Measurements from ENCODE around the gene HCFC2. TPM values are rescaled to one million over a fixed set of nuclear protein-coding genes. Genes with fewer than 3 reads are reported as not detected.
"Not testable (repeated sequence)": the region's sequence is repeated elsewhere in the genome, so short reads cannot be mapped to it uniquely, and the experiment has no call there.

Gene HCFC2
- 1 to 10 TPM; 5.0 to 8.4 (median 6.6) TPM for polyA plus RNA-seq
- long read RNA-seq, donor 1, partial matches to known transcripts, result 22 of 54 reads
- long read RNA-seq, donor 1, other reads (novel, unspliced or antisense), result 31 of 54 reads
- long read RNA-seq, donor 2, full-length matches to known transcripts, result 1 of 1 reads
- long read RNA-seq, donor 2, partial matches to known transcripts, result 0 of 1 reads
- long read RNA-seq, donor 2, other reads (novel, unspliced or antisense), result 0 of 1 reads
- long read RNA-seq, donor 3, result 0 reads
- long read RNA-seq, donor 4, result 0 reads
- long read RNA-seq, donor 5, result 0 reads
- long read RNA-seq, donor 6, result 0 reads
- long read RNA-seq, donor 7, result 0 reads
- long read RNA-seq, donor 8, result 0 reads
- long read RNA-seq, donor 9, result 0 reads
- long read RNA-seq, donor 10, full-length matches to known transcripts, result 2 of 7 reads
- long read RNA-seq, donor 10, partial matches to known transcripts, result 5 of 7 reads
- long read RNA-seq, donor 10, other reads (novel, unspliced or antisense), result 0 of 7 reads

- H3K4me3 ChIP-seq (ENCODE audit: low read depth in 1 of 3, low read length in 3 of 3), result peak within 1 kb of the TSS; percentile 86 to 92 (median 88)
- peaks cover 2 to 10% (median 8%) of the 10 kb centered on the region in 3 donors for H3K4me1 ChIP-seq (ENCODE audit: control insufficient read depth in 3 of 3, insufficient read depth in 2 of 3, low read depth in 1 of 3, low read length in 2 of 3)
- peaks cover 0 to 7% (median 0%) of the 10 kb centered on the region in 3 donors for H3K27me3 ChIP-seq (ENCODE audit: control insufficient read depth in 3 of 3, insufficient read depth in 3 of 3, low read length in 3 of 3)
- FAIRE-seq (no peak), DNase-seq (peak; percentile 90 to 97)
- peaks cover 0 to 9% (median 2%) of the 10 kb centered on the region in 3 donors for H3K36me3 ChIP-seq (ENCODE audit: control insufficient read depth in 3 of 3, insufficient read depth in 2 of 3, low read depth in 1 of 3, low read length in 3 of 3)
- no peaks in the 10 kb centered on the region for H3K9me3 ChIP-seq (ENCODE audit: control insufficient read depth in 2 of 2, insufficient read depth in 1 of 2, low read depth in 1 of 2, low read length in 1 of 2)
- H3K27ac ChIP-seq (ENCODE audit: low read depth in 1 of 3, low read length in 2 of 3), result peak within 1 kb of the TSS; percentile 61 to 84 (median 83)
- 0 to 1% (median 0%) methylated on average over 63 to 74 of the region's 74 CpGs for whole genome bisulfite sequencing, 3 donors
These were observed at the start of gene HCFC2 for GRCh38 chr12:104064031-104064841. TSS of gene HCFC2 (plus strand) at chr12:104064531. CDS start at chr12:104064561, 30 bp downstream.

- H3K9me3 ChIP-seq (ENCODE audit: control insufficient read depth in 2 of 2, insufficient read depth in 1 of 2, low read depth in 1 of 2, low read length in 1 of 2); H3K27me3 ChIP-seq (ENCODE audit: control insufficient read depth in 3 of 3, insufficient read depth in 3 of 3, low read length in 3 of 3); H3K27ac ChIP-seq (ENCODE audit: low read depth in 1 of 3, low read length in 2 of 3); FAIRE-seq; H3K4me1 ChIP-seq (ENCODE audit: control insufficient read depth in 3 of 3, insufficient read depth in 2 of 3, low read depth in 1 of 3, low read length in 2 of 3); H3K4me3 ChIP-seq (ENCODE audit: low read depth in 1 of 3, low read length in 3 of 3); H3K36me3 ChIP-seq (ENCODE audit: control insufficient read depth in 3 of 3, insufficient read depth in 2 of 3, low read depth in 1 of 3, low read length in 3 of 3); DNase-seq: not testable (repeated sequence)
- WGBS, 3 donors, result 82 to 92% (median 84%) methylated on average over 1 of the region's 1 CpG
These were observed 42.5 kb upstream of the HCFC2 start for GRCh38 chr12:104021862-104022261.

GRCh38 chr12:104022786-104023185 lies 41.5 kb upstream of the HCFC2 start:
- Histone ChIP-seq H3K36me3 (ENCODE audit: control insufficient read depth in 3 of 3, insufficient read depth in 2 of 3, low read depth in 1 of 3, low read length in 3 of 3) (no peaks in the 10 kb centered on the region), H3K27ac (ENCODE audit: low read depth in 1 of 3, low read length in 2 of 3) (no peak overlapping the region), H3K4me3 (ENCODE audit: low read depth in 1 of 3, low read length in 3 of 3) (no peak overlapping the region), H3K9me3 (ENCODE audit: control insufficient read depth in 2 of 2, insufficient read depth in 1 of 2, low read depth in 1 of 2, low read length in 1 of 2) (peaks cover 0 to 4% of the 10 kb centered on the region in 2 donors), H3K4me1 (ENCODE audit: control insufficient read depth in 3 of 3, insufficient read depth in 2 of 3, low read depth in 1 of 3, low read length in 2 of 3) (no peaks in the 10 kb centered on the region), H3K27me3 (ENCODE audit: control insufficient read depth in 3 of 3, insufficient read depth in 3 of 3, low read length in 3 of 3) (peaks cover 0 to 6% (median 2%) of the 10 kb centered on the region in 3 donors)
- DNase-seq, result no peak
- 65 to 77% (median 72%) methylated on average over 3 of the region's 3 CpGs for WGBS, 3 donors
- FAIRE-seq, result no peak

GRCh38 chr12:104023710-104024109 lies 40.6 kb upstream of the HCFC2 start:
- FAIRE-seq (no peak), DNase-seq (no peak)
- peaks cover 0 to 4% of the 10 kb centered on the region in 2 donors for H3K9me3 ChIP-seq (ENCODE audit: control insufficient read depth in 2 of 2, insufficient read depth in 1 of 2, low read depth in 1 of 2, low read length in 1 of 2)
- no peak overlapping the region for H3K27ac ChIP-seq (ENCODE audit: low read depth in 1 of 3, low read length in 2 of 3)
- no peak overlapping the region for H3K4me3 ChIP-seq (ENCODE audit: low read depth in 1 of 3, low read length in 3 of 3)
- WGBS, 3 donors, result 45 to 70% (median 65%) methylated on average over 2 of the region's 2 CpGs
- H3K36me3 ChIP-seq (ENCODE audit: control insufficient read depth in 3 of 3, insufficient read depth in 2 of 3, low read depth in 1 of 3, low read length in 3 of 3), result no peaks in the 10 kb centered on the region
- no peaks in the 10 kb centered on the region for H3K4me1 ChIP-seq (ENCODE audit: control insufficient read depth in 3 of 3, insufficient read depth in 2 of 3, low read depth in 1 of 3, low read length in 2 of 3)
- peaks cover 0 to 6% (median 2%) of the 10 kb centered on the region in 3 donors for H3K27me3 ChIP-seq (ENCODE audit: control insufficient read depth in 3 of 3, insufficient read depth in 3 of 3, low read length in 3 of 3)

GRCh38 chr12:104024348-104024747 lies 40.0 kb upstream of the HCFC2 start:
- FAIRE-seq (no peak), DNase-seq (no peak)
- H3K27me3 ChIP-seq (ENCODE audit: control insufficient read depth in 3 of 3, insufficient read depth in 3 of 3, low read length in 3 of 3), result peaks cover 0 to 6% (median 2%) of the 10 kb centered on the region in 3 donors
- H3K4me1 ChIP-seq (ENCODE audit: control insufficient read depth in 3 of 3, insufficient read depth in 2 of 3, low read depth in 1 of 3, low read length in 2 of 3), result no peaks in the 10 kb centered on the region
- 88 to 93% (median 91%) methylated on average over 6 of the region's 6 CpGs for WGBS, 3 donors
- H3K4me3 ChIP-seq (ENCODE audit: low read depth in 1 of 3, low read length in 3 of 3), result no peak overlapping the region
- peaks cover 0 to 4% of the 10 kb centered on the region in 2 donors for H3K9me3 ChIP-seq (ENCODE audit: control insufficient read depth in 2 of 2, insufficient read depth in 1 of 2, low read depth in 1 of 2, low read length in 1 of 2)
- H3K27ac ChIP-seq (ENCODE audit: low read depth in 1 of 3, low read length in 2 of 3), result no peak overlapping the region
- H3K36me3 ChIP-seq (ENCODE audit: control insufficient read depth in 3 of 3, insufficient read depth in 2 of 3, low read depth in 1 of 3, low read length in 3 of 3), result no peaks in the 10 kb centered on the region

- DNase-seq (no peak), FAIRE-seq (no peak)
- H3K36me3 ChIP-seq (ENCODE audit: control insufficient read depth in 3 of 3, insufficient read depth in 2 of 3, low read depth in 1 of 3, low read length in 3 of 3), result no peaks in the 10 kb centered on the region
- 90 to 95% (median 92%) methylated on average over 2 of the region's 2 CpGs for WGBS, 3 donors
- no peak overlapping the region for H3K4me3 ChIP-seq (ENCODE audit: low read depth in 1 of 3, low read length in 3 of 3)
- peaks cover 0 to 4% of the 10 kb centered on the region in 2 donors for H3K9me3 ChIP-seq (ENCODE audit: control insufficient read depth in 2 of 2, insufficient read depth in 1 of 2, low read depth in 1 of 2, low read length in 1 of 2)
- H3K27me3 ChIP-seq (ENCODE audit: control insufficient read depth in 3 of 3, insufficient read depth in 3 of 3, low read length in 3 of 3), result peaks cover 0 to 6% (median 2%) of the 10 kb centered on the region in 3 donors
- no peak overlapping the region for H3K27ac ChIP-seq (ENCODE audit: low read depth in 1 of 3, low read length in 2 of 3)
- H3K4me1 ChIP-seq (ENCODE audit: control insufficient read depth in 3 of 3, insufficient read depth in 2 of 3, low read depth in 1 of 3, low read length in 2 of 3), result no peaks in the 10 kb centered on the region
These were observed 38.6 kb upstream of the HCFC2 start for GRCh38 chr12:104025771-104026170.

- H3K4me1 ChIP-seq (ENCODE audit: control insufficient read depth in 3 of 3, insufficient read depth in 2 of 3, low read depth in 1 of 3, low read length in 2 of 3), result no peaks in the 10 kb centered on the region
- peaks cover 0 to 4% of the 10 kb centered on the region in 2 donors for H3K9me3 ChIP-seq (ENCODE audit: control insufficient read depth in 2 of 2, insufficient read depth in 1 of 2, low read depth in 1 of 2, low read length in 1 of 2)
- DNase-seq, result no peak
- H3K27me3 ChIP-seq (ENCODE audit: control insufficient read depth in 3 of 3, insufficient read depth in 3 of 3, low read length in 3 of 3), result peaks cover 0 to 6% (median 2%) of the 10 kb centered on the region in 3 donors
- FAIRE-seq, result no peak
- WGBS, 3 donors, result 55 to 57% (median 56%) methylated on average over 5 of the region's 5 CpGs
- H3K27ac ChIP-seq (ENCODE audit: low read depth in 1 of 3, low read length in 2 of 3), result no peak overlapping the region
- no peak overlapping the region for H3K4me3 ChIP-seq (ENCODE audit: low read depth in 1 of 3, low read length in 3 of 3)
- no peaks in the 10 kb centered on the region for H3K36me3 ChIP-seq (ENCODE audit: control insufficient read depth in 3 of 3, insufficient read depth in 2 of 3, low read depth in 1 of 3, low read length in 3 of 3)
These were observed 37.3 kb upstream of the HCFC2 start for GRCh38 chr12:104026841-104027599.

- H3K4me3 ChIP-seq (ENCODE audit: low read depth in 1 of 3, low read length in 3 of 3); H3K27me3 ChIP-seq (ENCODE audit: control insufficient read depth in 3 of 3, insufficient read depth in 3 of 3, low read length in 3 of 3); DNase-seq; H3K27ac ChIP-seq (ENCODE audit: low read depth in 1 of 3, low read length in 2 of 3); H3K36me3 ChIP-seq (ENCODE audit: control insufficient read depth in 3 of 3, insufficient read depth in 2 of 3, low read depth in 1 of 3, low read length in 3 of 3); H3K9me3 ChIP-seq (ENCODE audit: control insufficient read depth in 2 of 2, insufficient read depth in 1 of 2, low read depth in 1 of 2, low read length in 1 of 2); H3K4me1 ChIP-seq (ENCODE audit: control insufficient read depth in 3 of 3, insufficient read depth in 2 of 3, low read depth in 1 of 3, low read length in 2 of 3); FAIRE-seq: not testable (repeated sequence)
- WGBS, 3 donors, result 94 to 97% (median 96%) methylated on average over 6 to 11 of the region's 27 CpGs
These were observed 33.7 kb upstream of the HCFC2 start for GRCh38 chr12:104030596-104030995.

Data from small intestine (tissue), 16 donors.